Body of pancreas (tissue), 4 donors: ENCODE measurements around the gene ADAT1. TPM values are rescaled to one million over a fixed set of nuclear protein-coding genes. Genes with fewer than 3 reads are reported as not detected.

ENCODE experiments used
- ATAC-seq: fragments of 150-250 bp; one replicate; pipeline ENCODE4 v1.9.1; 2016
- DNase-seq, 4 donors: peaks; one replicate each; pipeline ENCODE4 v3.0.0-alpha.2; 2019
- H3K27ac ChIP-seq, 4 donors: fragments of 200-600 bp; sonication (generic); 1 replicate in 3 of 4; 2 replicates in 1 of 4; pipeline versions ENCODE4 v1.5.1 to v1.6.1; 2016 to 2019; ENCODE audit warnings: mild to moderate bottlenecking in 1 of 4, mixed read lengths in 1 of 4, moderate library complexity in 1 of 4
- H3K27me3 ChIP-seq, 2 donors: fragments of 200-600 bp; sonication (generic); one replicate each; pipeline ENCODE4 v1.6.0; 2016; ENCODE audit warnings: mild to moderate bottlenecking in 1 of 2
- H3K36me3 ChIP-seq, 2 donors: fragments of 200-600 bp; sonication (generic); replicated peaks in 1 of 2; 2 replicates each; pipeline ENCODE4 v1.5.1; 2016; ENCODE audit warnings: low read depth in 2 of 2; ENCODE audit not compliant: insufficient read depth in 1 of 2
- H3K4me1 ChIP-seq: fragments of 200-600 bp; sonication (generic); one replicate; pipeline ENCODE4 v1.6.0; 2016
- H3K4me3 ChIP-seq, 2 donors: fragments of 200-600 bp; sonication (generic); 1 replicate in 1 of 2; 2 replicates in 1 of 2; pipeline ENCODE4 v1.5.1; 2016 to 2019
- H3K9me3 ChIP-seq, 3 donors: fragments of 200-600 bp; sonication (generic); 1 replicate in 2 of 3; 2 replicates in 1 of 3; pipeline ENCODE4 v1.5.1; 2016
- POLR2A ChIP-seq, 3 donors: fragments of 450-650 bp; IDR thresholded peaks; one replicate each; pipeline ENCODE4 v1.6.1; 2016; ENCODE audit warnings: antibody characterized with exemption in 3 of 3, mild to moderate bottlenecking in 2 of 3
- WGBS, 2 donors: methylation state at CpG; one replicate each; pipeline ENCODE4 v1.1.5; 2017; 5-methylcytosine and 5-hydroxymethylcytosine counted together
- intact Hi-C: fragments of 100-400 bp; cut with DNase I; formaldehyde crosslinking; loops from one replicate; pipeline ENCODE4 v1.15.1; 2023
- total RNA-seq, 2 donors: library from RNA; depleted of rRNA; stranded (reverse); fragments of >200 nt; gene quantifications; one replicate each; pipeline ENCODE4 v1.1.0, GENCODE V29; 2016
- TF ChIP-seq, protein P1 (sequence below), 7 experiments: fragments of 450-650 bp in 4 of 7; fragments of 200-600 bp in 3 of 7; sonication (generic) in 3 of 7; IDR thresholded peaks; one replicate each; pipeline ENCODE4 v1.5.1; 2016 to 2019; ENCODE audit warnings: antibody characterized with exemption in 7 of 7

Gene ADAT1
- total RNA-seq, 2 donors from 2014 or later, result 12.9 to 14.8 TPM

- peaks cover 19 to 69% of the 10 kb centered on the region in 2 donors for H3K36me3 ChIP-seq
- H3K4me1 ChIP-seq, result no peaks in the 10 kb centered on the region
- H3K27me3 ChIP-seq, result no peaks in the 10 kb centered on the region
- 81 to 82% methylated on average over 8 of the region's 8 CpGs for WGBS, 2 donors
- ATAC-seq (no peak), DNase-seq (no peak)
- no peaks in the 10 kb centered on the region for H3K9me3 ChIP-seq
- H3K4me3 ChIP-seq, result no peak overlapping the region
- intact Hi-C loops, result loop anchor here (10.0 kb wide), 1 partner anchor 178 kb away; no protein-coding TSS in a partner anchor
- no peak for TF ChIP-seq POLR2A (IDR thresholded peaks at IDR 0.05)
- TF ChIP-seq, protein P1, sequence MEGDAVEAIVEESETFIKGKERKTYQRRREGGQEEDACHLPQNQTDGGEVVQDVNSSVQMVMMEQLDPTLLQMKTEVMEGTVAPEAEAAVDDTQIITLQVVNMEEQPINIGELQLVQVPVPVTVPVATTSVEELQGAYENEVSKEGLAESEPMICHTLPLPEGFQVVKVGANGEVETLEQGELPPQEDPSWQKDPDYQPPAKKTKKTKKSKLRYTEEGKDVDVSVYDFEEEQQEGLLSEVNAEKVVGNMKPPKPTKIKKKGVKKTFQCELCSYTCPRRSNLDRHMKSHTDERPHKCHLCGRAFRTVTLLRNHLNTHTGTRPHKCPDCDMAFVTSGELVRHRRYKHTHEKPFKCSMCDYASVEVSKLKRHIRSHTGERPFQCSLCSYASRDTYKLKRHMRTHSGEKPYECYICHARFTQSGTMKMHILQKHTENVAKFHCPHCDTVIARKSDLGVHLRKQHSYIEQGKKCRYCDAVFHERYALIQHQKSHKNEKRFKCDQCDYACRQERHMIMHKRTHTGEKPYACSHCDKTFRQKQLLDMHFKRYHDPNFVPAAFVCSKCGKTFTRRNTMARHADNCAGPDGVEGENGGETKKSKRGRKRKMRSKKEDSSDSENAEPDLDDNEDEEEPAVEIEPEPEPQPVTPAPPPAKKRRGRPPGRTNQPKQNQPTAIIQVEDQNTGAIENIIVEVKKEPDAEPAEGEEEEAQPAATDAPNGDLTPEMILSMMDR (IDR thresholded peaks at IDR 0.05), result no peak
- H3K27ac ChIP-seq, result no peak overlapping the region
These were observed 9.8 kb upstream of the ADAT1 start for GRCh38 chr16:75632857-75633256.

GRCh38 chr16:75630052-75630451 lies 7.0 kb upstream of the ADAT1 start:
- Histone ChIP-seq H3K4me1 (no peaks in the 10 kb centered on the region), H3K9me3 (no peaks in the 10 kb centered on the region), H3K4me3 (no peak overlapping the region), H3K27me3 (no peaks in the 10 kb centered on the region), H3K27ac (no peak overlapping the region), H3K36me3 (peaks cover 16 to 60% of the 10 kb centered on the region in 2 donors)
- WGBS, 2 donors, result 84 to 87% methylated on average over 2 to 3 of the region's 3 CpGs
- ATAC-seq (no peak), DNase-seq (no peak)
- TF ChIP-seq, protein P1 (IDR thresholded peaks at IDR 0.05), result no peak
- TF ChIP-seq POLR2A (IDR thresholded peaks at IDR 0.05), result no peak
- intact Hi-C loops, result loop anchor here (10.0 kb wide), 1 partner anchor 175 kb away; no protein-coding TSS in a partner anchor

GRCh38 chr16:75629132-75629531 lies 6.1 kb upstream of the ADAT1 start:
- no peaks in the 10 kb centered on the region for H3K27me3 ChIP-seq
- TF ChIP-seq POLR2A (IDR thresholded peaks at IDR 0.05), result no peak
- TF ChIP-seq, protein P1 (IDR thresholded peaks at IDR 0.05), result no peak
- H3K4me3 ChIP-seq, result no peak overlapping the region
- H3K9me3 ChIP-seq, result no peaks in the 10 kb centered on the region
- whole genome bisulfite sequencing, 2 donors, result 91 to 92% methylated on average over 10 of the region's 10 CpGs
- no peaks in the 10 kb centered on the region for H3K4me1 ChIP-seq
- ATAC-seq (no peak), DNase-seq (no peak)
- intact Hi-C loops, result no loop called here
- H3K27ac ChIP-seq, result no peak overlapping the region
- H3K36me3 ChIP-seq, result peaks cover 16 to 54% of the 10 kb centered on the region in 2 donors

DNA sequence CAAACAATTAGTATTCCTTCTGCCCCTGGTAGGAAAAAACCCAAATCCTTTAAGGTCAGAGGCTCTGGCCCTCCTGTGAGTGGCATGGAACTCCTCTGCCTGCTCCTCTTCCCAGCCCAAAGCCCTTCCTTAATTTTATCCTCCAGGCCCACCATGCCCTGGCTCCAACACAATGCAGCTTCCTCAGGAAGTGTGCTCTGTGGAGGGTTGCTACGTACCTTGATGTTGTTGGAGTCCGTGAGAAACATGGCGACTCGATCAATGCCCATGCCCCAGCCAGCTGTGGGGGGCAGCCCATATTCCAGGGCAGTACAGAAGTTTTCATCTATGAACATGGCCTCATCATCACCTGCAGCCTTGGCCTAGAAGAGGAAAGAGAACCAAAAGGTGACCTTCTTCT lies 5.3 kb upstream of the ADAT1 start:
- no peak for DNase-seq
- H3K27ac ChIP-seq, result no peak overlapping the region

GRCh38 chr16:75627851-75628250 lies 4.8 kb upstream of the ADAT1 start:
- no peak overlapping the region for H3K27ac ChIP-seq
- H3K36me3 ChIP-seq, result peaks cover 16 to 42% of the 10 kb centered on the region in 2 donors
- no peak overlapping the region for H3K4me3 ChIP-seq
- no peaks in the 10 kb centered on the region for H3K9me3 ChIP-seq
- intact Hi-C loops, result no loop called here
- 53 to 75% methylated on average over 3 of the region's 3 CpGs for WGBS, 2 donors
- H3K4me1 ChIP-seq, result no peaks in the 10 kb centered on the region
- DNase-seq, result no peak
- TF ChIP-seq POLR2A (IDR thresholded peaks at IDR 0.05), result no peak
- no peaks in the 10 kb centered on the region for H3K27me3 ChIP-seq
- no peak for ATAC-seq

More for the DNA sequence above, 5.3 kb upstream of the ADAT1 start:
- Histone ChIP-seq H3K4me1 (no peaks in the 10 kb centered on the region), H3K4me3 (no peak overlapping the region), H3K36me3 (peaks cover 16 to 47% of the 10 kb centered on the region in 2 donors), H3K9me3 (no peaks in the 10 kb centered on the region), H3K27me3 (no peaks in the 10 kb centered on the region)
- intact Hi-C loops, result no loop called here
- no peak for ATAC-seq
- 73 to 95% methylated on average over 3 to 4 of the region's 4 CpGs for WGBS, 2 donors
- TF ChIP-seq, protein P1 (IDR thresholded peaks at IDR 0.05), result no peak
- TF ChIP-seq POLR2A (IDR thresholded peaks at IDR 0.05), result no peak
